Adipocyte (in vitro differentiated cells): Measurements from ENCODE around the gene THNSL1.
A peak's percentile ranks its signal among the peaks of the same experiment; 100 is the strongest.
"Not testable (repeated sequence)": the region's sequence is repeated elsewhere in the genome, so short reads cannot be mapped to it uniquely, and the experiment has no call there.

Experiments used
- DNase-seq: peaks from one replicate; pipeline ENCODE4 v3.0.0-alpha.2; 2015; ENCODE audit warnings: low read depth
- H3K27me3 ChIP-seq: replicated peaks from 2 replicates; pipeline ENCODE4 v1.7.0; 2013; ENCODE audit warnings: mild to moderate bottlenecking, low read length, moderate library complexity; ENCODE audit not compliant: control insufficient read depth, insufficient read depth
- H3K36me3 ChIP-seq: 2 replicates; pipeline ENCODE4 v1.7.0; 2013; ENCODE audit warnings: low read length, mild to moderate bottlenecking, moderate library complexity; ENCODE audit not compliant: control insufficient read depth, insufficient read depth, severe bottlenecking
- H3K4me1 ChIP-seq: 2 replicates; pipeline ENCODE4 v1.7.0; 2013; ENCODE audit warnings: mild to moderate bottlenecking, low read length, moderate library complexity; ENCODE audit not compliant: control insufficient read depth, insufficient read depth
- H3K4me3 ChIP-seq: 2 replicates; pipeline ENCODE4 v1.7.0; 2013; ENCODE audit warnings: mild to moderate bottlenecking, low read length, moderate library complexity
- H3K9ac ChIP-seq: 2 replicates; pipeline ENCODE4 v1.7.0; 2013; ENCODE audit warnings: mild to moderate bottlenecking, low read length, moderate library complexity
- H3K9me3 ChIP-seq: 2 replicates; pipeline ENCODE4 v1.7.0; 2013; ENCODE audit warnings: mild to moderate bottlenecking, low read length, moderate library complexity; ENCODE audit not compliant: control insufficient read depth

THNSL1 gene

DNA sequence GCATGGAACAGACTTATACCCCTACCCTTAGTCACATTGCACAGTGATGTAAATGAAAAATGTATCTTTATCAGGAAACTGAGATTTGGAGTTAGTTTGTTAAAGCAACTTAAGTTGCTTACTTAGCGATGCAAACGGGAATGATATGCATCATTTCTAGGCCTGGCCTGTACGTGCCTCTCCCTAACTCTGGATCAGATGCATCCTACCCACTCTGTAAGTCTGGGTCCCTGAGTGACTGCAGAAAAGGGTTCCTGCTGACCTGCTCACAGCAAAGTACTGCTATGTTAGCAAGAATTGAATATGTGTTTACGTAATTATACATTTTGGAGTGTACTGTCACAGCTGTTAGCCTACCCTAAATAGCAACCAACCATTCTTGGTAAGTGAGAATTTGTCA lies 33.3 kb upstream of the THNSL1 start:
- DNase-seq, result no peak
- H3K27me3 ChIP-seq, result no peaks in the 10 kb centered on the region

DNA sequence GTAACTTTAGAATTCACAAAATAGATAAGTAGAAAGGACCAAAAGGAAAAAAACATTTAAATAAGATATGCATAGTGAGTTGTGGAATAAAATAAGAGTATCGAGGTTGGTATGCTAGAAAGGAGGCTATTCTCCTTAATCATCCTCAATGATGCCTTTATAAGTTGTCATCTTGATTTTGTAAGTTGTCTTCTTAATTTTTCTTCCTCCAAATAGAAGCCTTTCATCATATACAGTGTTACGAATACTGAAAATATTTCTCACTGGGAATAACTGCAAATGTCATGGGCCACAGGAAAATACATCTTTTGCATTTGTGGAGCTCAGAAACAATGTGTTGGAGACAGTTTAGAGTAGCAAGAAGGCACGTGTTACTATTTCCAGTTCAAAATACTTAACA lies 32.5 kb upstream of the THNSL1 start:
- peak; percentile 11 for DNase-seq
- no peaks in the 10 kb centered on the region for H3K27me3 ChIP-seq
- H3K4me3 ChIP-seq, result no peak overlapping the region
- H3K36me3 ChIP-seq, result no peaks in the 10 kb centered on the region
- H3K9ac ChIP-seq, result no peak overlapping the region
- no peaks in the 10 kb centered on the region for H3K9me3 ChIP-seq
- peaks cover 16% of the 10 kb centered on the region for H3K4me1 ChIP-seq

More for the DNA sequence above, 33.3 kb upstream of the THNSL1 start:
- Histone ChIP-seq H3K4me3 (no peak overlapping the region), H3K9me3 (no peaks in the 10 kb centered on the region), H3K9ac (no peak overlapping the region), H3K36me3 (no peaks in the 10 kb centered on the region), H3K4me1 (peaks cover 16% of the 10 kb centered on the region)

DNA sequence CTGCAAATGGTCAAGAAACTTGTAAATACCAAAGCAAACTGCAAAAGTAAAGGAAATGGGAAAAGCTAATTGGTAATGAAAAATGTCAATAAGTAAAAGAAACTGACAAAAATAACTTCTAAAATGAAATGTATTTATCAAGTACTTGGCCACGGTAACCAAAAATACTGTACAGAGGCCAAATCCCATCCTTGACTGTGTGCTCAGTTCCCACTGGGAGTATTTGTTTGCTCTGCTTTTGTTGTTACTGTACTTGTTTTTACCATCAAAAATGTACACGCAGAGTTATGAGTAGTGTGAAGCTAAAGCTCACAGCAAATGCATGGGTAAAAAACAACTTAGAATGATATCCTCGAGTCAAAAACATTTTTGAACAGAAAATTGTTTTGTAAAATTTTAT lies 31.5 kb upstream of the THNSL1 start:
- Histone ChIP-seq H3K9ac (no peak overlapping the region), H3K4me3 (peak overlapping the region; percentile 13)

DNA sequence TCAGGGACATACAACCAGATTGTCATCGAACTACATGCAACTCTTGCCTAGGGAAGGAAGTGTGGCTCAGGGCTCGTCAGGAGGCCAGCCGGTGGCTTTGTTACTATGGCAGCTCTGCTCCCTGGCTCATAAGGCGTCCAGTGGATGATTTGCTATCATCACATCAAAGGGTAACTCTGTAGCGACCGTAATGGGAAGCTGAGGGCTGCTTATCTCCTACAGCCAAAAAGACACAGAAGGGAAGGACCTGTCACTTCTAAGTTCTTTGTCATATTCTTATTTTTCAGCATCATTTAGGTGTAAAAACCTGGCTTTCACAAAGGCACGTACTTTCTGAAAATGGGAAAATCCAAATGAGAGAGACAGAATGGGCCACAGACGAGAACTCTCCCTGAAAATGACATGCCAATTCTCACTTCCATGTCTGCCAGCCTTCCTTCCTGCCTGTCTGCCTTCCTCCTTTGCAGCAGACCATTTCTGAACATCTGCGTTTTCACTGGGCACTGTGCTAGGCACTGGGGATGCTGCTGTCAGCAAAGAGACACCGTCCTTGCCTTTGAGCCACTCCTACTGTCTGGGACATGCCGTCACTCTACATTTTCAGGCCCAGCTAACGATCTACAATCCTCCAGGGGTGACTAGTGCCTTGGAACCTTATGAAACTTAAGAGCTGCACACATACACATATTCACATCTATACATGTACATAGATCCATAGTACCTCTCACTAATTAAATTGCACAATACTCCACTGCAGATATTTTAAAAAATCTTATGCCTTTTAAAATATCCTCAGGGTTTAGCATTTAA lies 27.4 kb upstream of the THNSL1 start:
- no peaks in the 10 kb centered on the region for H3K36me3 ChIP-seq
- DNase-seq, result no peak
- no peak overlapping the region for H3K4me3 ChIP-seq
- H3K9ac ChIP-seq, result no peak overlapping the region
- H3K4me1 ChIP-seq, result peaks cover 22% of the 10 kb centered on the region
- H3K27me3 ChIP-seq, result no peaks in the 10 kb centered on the region
- no peaks in the 10 kb centered on the region for H3K9me3 ChIP-seq

More for the DNA sequence above, 31.5 kb upstream of the THNSL1 start:
- H3K4me1 ChIP-seq, result peaks cover 16% of the 10 kb centered on the region
- H3K27me3 ChIP-seq, result no peaks in the 10 kb centered on the region
- no peak for DNase-seq
- no peaks in the 10 kb centered on the region for H3K9me3 ChIP-seq
- no peaks in the 10 kb centered on the region for H3K36me3 ChIP-seq

DNA sequence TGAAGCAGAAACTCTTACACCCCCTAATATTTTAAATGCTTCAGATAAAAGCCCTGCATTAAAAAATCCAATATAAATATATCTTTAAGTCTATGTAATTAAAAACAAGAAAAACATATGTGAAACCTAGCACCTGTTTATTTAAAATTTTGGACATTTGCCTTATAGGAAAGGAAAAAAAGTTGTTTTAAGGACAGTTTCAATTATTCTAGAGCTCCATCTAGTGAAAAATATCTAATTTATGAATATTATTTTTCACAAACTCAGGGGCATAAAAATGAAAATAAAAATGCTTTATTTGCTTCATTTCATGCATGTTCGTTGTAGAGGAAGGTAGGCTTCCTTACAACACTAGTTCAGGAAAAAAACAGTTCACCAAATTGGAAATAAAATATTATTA lies 26.5 kb upstream of the THNSL1 start:
- DNase-seq, result peak; percentile 64

DNA sequence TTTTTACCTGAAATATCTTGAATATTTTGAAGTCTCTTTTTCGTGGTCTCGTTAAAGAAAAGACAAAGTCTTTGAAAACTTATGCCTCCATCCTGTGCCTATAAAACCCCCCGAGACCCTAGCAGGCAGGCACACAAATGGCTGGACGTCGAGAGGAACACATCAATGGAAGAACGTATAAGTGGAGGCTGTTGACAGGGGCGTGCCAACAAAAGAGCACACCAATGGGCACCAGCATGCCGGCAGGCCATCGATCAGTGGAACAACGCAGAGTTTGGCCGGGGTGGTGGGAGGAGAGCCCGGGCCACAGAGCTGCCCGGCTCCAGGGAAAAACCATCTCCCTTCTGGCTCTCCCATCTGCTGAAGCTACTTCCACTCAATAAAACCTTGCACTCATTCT lies 25.1 kb upstream of the THNSL1 start:
- no peak for DNase-seq
- Histone ChIP-seq H3K4me3 (no peak overlapping the region), H3K27me3 (no peaks in the 10 kb centered on the region), H3K9ac (no peak overlapping the region), H3K9me3 (no peaks in the 10 kb centered on the region), H3K4me1 (peaks cover 9% of the 10 kb centered on the region), H3K36me3 (no peaks in the 10 kb centered on the region)

More for the DNA sequence above, 26.5 kb upstream of the THNSL1 start:
- Histone ChIP-seq H3K4me1 (peaks cover 14% of the 10 kb centered on the region), H3K27me3 (no peaks in the 10 kb centered on the region), H3K9me3 (no peaks in the 10 kb centered on the region), H3K36me3 (no peaks in the 10 kb centered on the region), H3K4me3 (no peak overlapping the region), H3K9ac (no peak overlapping the region)

DNA sequence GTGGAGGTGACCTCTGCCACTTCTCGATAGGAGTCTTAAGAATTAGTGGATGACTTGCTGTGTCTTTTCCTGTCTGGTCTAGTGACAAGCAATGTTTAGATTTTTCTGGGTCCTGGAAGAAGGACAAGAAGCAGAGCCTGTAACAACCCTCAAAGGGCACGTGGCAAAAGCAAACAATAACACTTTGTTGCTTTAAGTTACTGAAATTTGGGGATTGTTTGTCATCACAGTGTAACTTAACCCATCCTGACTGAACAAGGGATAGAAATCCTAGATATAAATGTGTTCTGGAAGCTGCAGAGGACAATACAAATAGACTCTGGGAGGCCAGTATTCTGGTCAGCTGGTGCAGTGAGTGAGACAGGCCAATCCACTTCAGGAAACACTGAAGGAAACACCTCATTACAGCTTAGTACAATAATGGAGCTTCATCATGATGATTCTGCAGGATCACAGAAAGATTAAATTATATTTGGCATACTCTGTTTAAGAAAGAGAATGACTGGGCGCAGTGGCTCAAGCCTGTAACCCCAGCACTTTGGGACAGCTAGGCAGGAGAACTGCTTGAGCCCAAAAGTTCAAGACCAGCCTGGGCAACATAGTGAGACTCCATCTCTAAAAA lies 23.8 kb upstream of the THNSL1 start:
- no peak overlapping the region for H3K9ac ChIP-seq
- H3K36me3 ChIP-seq, result no peaks in the 10 kb centered on the region
- H3K4me3 ChIP-seq, result no peak overlapping the region
- H3K4me1 ChIP-seq, result peaks cover 9% of the 10 kb centered on the region
- H3K27me3 ChIP-seq, result no peaks in the 10 kb centered on the region
- DNase-seq, result no peak
- H3K9me3 ChIP-seq, result no peaks in the 10 kb centered on the region

DNA sequence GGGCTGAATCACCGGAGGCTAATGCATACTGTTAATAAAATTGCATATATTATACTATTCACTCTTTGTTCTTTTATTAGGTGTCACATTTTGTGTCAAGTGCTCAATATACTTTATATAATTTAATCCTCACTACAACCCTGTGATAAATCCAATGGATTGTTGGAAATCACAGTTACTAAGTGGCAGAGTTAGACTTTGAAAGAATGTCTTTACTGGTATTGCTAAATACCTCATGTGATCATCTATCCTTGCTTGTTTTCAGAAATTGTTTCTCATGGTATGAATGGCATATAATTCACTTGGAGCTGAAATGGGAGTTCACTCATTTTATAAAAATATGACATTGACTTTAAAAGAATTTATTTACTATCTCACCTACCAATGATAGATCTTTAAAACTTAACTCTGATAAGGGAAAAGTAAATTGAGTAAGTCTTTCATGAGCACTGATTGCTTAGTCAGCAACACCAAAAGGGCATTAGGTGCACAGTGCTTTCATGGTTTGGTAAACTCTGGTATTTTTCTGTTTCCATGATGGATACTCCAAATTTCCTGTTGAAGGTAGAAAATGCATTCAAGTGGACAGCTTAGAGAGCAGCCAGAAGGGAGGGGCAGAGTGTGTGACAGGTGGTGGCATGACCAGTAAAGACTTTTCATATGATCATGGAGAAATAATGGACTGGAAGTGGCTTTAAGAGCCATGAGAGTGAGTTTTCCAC lies 23.0 kb upstream of the THNSL1 start:
- Histone ChIP-seq H3K36me3 (no peaks in the 10 kb centered on the region), H3K27me3 (no peaks in the 10 kb centered on the region), H3K4me1 (peaks cover 9% of the 10 kb centered on the region), H3K4me3 (no peak overlapping the region), H3K9me3 (no peaks in the 10 kb centered on the region), H3K9ac (no peak overlapping the region)
- DNase-seq, result peak; percentile 21

DNA sequence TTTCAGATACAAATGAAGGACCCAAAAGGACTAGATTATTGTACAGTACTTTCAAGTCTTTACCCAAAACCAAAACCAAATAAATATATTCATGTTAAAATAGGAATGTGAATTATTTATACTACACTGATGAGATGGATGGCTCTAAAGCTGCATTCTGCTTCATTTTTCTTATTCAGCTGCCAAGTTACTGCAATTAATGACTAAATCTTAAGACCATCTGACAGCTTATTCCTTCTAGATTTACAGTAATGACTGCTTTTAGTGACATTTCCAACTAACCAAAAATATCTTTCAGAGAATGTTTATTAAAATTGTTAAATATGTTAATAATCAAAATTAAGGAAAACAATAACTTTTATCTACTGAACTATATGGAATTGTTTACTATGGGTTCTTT lies 21.3 kb upstream of the THNSL1 start:
- no peak for DNase-seq
- H3K4me1 ChIP-seq, result peaks cover 9% of the 10 kb centered on the region
- H3K9me3 ChIP-seq, result peaks cover 2% of the 10 kb centered on the region
- no peaks in the 10 kb centered on the region for H3K36me3 ChIP-seq
- no peak overlapping the region for H3K9ac ChIP-seq
- H3K4me3 ChIP-seq, result no peak overlapping the region
- no peaks in the 10 kb centered on the region for H3K27me3 ChIP-seq

DNA sequence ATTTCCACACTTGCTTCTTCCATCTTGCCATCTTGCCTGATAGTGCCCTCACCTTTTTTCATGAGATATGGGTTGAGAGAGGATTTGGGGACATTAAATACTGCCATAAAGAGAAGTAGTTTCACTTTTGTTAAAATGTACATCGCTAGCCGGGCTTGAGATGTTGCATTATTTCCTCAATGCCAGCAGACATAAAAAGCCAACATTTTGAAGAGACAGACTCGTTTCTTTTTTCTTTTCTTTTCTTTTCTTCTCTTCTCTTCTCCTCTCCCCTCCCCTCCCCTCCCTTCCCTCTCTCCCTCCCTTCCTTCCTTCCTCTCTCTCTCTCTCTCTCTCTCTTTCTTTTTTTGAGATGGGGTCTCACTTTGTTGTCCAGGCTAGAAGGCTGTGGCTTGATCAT lies 18.4 kb upstream of the THNSL1 start:
- no peak for DNase-seq
- Histone ChIP-seq H3K9ac (no peak overlapping the region), H3K4me3 (no peak overlapping the region), H3K4me1 (peaks cover 10% of the 10 kb centered on the region), H3K36me3 (no peaks in the 10 kb centered on the region), H3K27me3 (no peaks in the 10 kb centered on the region), H3K9me3 (peaks cover 9% of the 10 kb centered on the region)

DNA sequence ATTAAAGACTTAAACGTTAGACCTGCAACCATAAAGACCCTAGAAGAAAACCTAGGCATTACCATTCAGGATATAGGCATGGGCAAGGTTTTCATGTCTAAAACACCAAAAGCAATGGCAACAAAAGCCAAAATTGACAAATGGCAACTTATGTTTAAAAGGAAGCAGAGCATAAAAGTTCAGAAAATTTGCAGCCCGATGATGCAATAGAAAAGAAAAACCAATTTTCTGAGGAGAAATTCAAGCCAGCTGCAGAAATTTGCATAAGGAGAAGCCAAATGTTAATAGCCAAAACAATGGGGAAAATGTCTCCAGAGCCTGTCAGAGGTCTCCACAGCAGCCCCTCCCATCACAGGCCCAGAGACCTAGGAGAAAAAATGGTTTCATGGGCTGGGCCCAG lies 4.8 kb upstream of the THNSL1 start:
- DNase-seq, H3K4me1 ChIP-seq: not testable (repeated sequence)

More for the DNA sequence above, 4.8 kb upstream of the THNSL1 start:
- not testable (repeated sequence) for H3K9me3 ChIP-seq, H3K27me3 ChIP-seq, H3K4me3 ChIP-seq, H3K36me3 ChIP-seq, H3K9ac ChIP-seq
